Nephron progenitor cell (in vitro differentiated cells): Measurements from ENCODE around the gene DPH1.

Experiments used
- DNase-seq: peaks from one replicate; pipeline ENCODE4 v3.0.0; 2021
- H3K27ac Mint-ChIP-seq: 2 replicates; pipeline ENCODE4 v1.8.0; 2021; ENCODE audit warnings: mild to moderate bottlenecking, moderate library complexity, mixed read lengths
- H3K27me3 Mint-ChIP-seq: 2 replicates; pipeline ENCODE4 v1.8.0; 2021; ENCODE audit warnings: mild to moderate bottlenecking, low read depth, mixed read lengths; ENCODE audit not compliant: poor library complexity
- H3K36me3 Mint-ChIP-seq: 2 replicates; pipeline ENCODE4 v1.8.0; 2021; ENCODE audit warnings: low read depth, mixed read lengths
- H3K4me1 Mint-ChIP-seq: 2 replicates; pipeline ENCODE4 v1.8.0; 2021; ENCODE audit warnings: mixed read lengths
- H3K4me3 Mint-ChIP-seq: 2 replicates; pipeline ENCODE4 v1.8.0; 2021; ENCODE audit warnings: mild to moderate bottlenecking, moderate library complexity, mixed read lengths
- H3K9me3 Mint-ChIP-seq: 2 replicates; pipeline ENCODE4 v1.8.0; 2021; ENCODE audit warnings: mild to moderate bottlenecking, moderate library complexity, mixed read lengths
- CTCF ChIP-seq: fragments of 200-600 bp; sonication (generic); IDR thresholded peaks from 2 replicates; pipeline ENCODE4 v1.5.0; 2021; ENCODE audit warnings: antibody characterized with exemption

Gene DPH1

GRCh38 chr17:2076087-2076984 lies 46.4 kb downstream of the DPH1 start:
- no peaks in the 10 kb centered on the region for H3K9me3 Mint-ChIP-seq

GRCh38 chr17:2077040-2077439 lies 47.1 kb downstream of the DPH1 start:
- H3K4me1 Mint-ChIP-seq, result peaks cover 49% of the 10 kb centered on the region
- peaks cover 57% of the 10 kb centered on the region for H3K36me3 Mint-ChIP-seq
- no peak for DNase-seq
- TF ChIP-seq CTCF, result no peak
- H3K27me3 Mint-ChIP-seq, result no peaks in the 10 kb centered on the region
- H3K27ac Mint-ChIP-seq, result peak overlapping the region; percentile 97
- no peak overlapping the region for H3K4me3 Mint-ChIP-seq
- no peaks in the 10 kb centered on the region for H3K9me3 Mint-ChIP-seq

More at GRCh38 chr17:2076087-2076984, 46.4 kb downstream of the DPH1 start:
- Mint-ChIP-seq H3K36me3 (peaks cover 52% of the 10 kb centered on the region), H3K4me1 (peaks cover 56% of the 10 kb centered on the region), H3K4me3 (peak overlapping the region; percentile 30), H3K27ac (peak overlapping the region; percentile 97), H3K27me3 (no peaks in the 10 kb centered on the region)
- DNase-seq, result no peak
- TF ChIP-seq CTCF, result no peak

- Mint-ChIP-seq H3K36me3 (peaks cover 58% of the 10 kb centered on the region), H3K4me3 (no peak overlapping the region), H3K9me3 (no peaks in the 10 kb centered on the region), H3K27ac (peak overlapping the region; percentile 15), H3K4me1 (peaks cover 45% of the 10 kb centered on the region), H3K27me3 (no peaks in the 10 kb centered on the region)
- no peak for TF ChIP-seq CTCF
- DNase-seq, result no peak
Observed at GRCh38 chr17:2081564-2081963, 51.6 kb downstream of the DPH1 start.

- H3K9me3 Mint-ChIP-seq, result no peaks in the 10 kb centered on the region
- H3K4me1 Mint-ChIP-seq, result peaks cover 45% of the 10 kb centered on the region
- peaks cover 54% of the 10 kb centered on the region for H3K36me3 Mint-ChIP-seq
- no peak for TF ChIP-seq CTCF
- H3K27ac Mint-ChIP-seq, result peak overlapping the region; percentile 15
- DNase-seq, result no peak
- H3K27me3 Mint-ChIP-seq, result no peaks in the 10 kb centered on the region
- no peak overlapping the region for H3K4me3 Mint-ChIP-seq
Observed at GRCh38 chr17:2082003-2082781, 52.2 kb downstream of the DPH1 start.

- Mint-ChIP-seq H3K4me3 (no peak overlapping the region), H3K27ac (peak overlapping the region; percentile 88), H3K27me3 (no peaks in the 10 kb centered on the region), H3K4me1 (peaks cover 49% of the 10 kb centered on the region), H3K9me3 (no peaks in the 10 kb centered on the region), H3K36me3 (peaks cover 40% of the 10 kb centered on the region)
- TF ChIP-seq CTCF, result no peak
- no peak for DNase-seq
Observed at GRCh38 chr17:2083613-2084035, 53.7 kb downstream of the DPH1 start.
